WI38 (cell line): ENCODE data around the gene PHTF1.

Experiments
- H3K4me3 ChIP-seq: 2 replicates; pipeline ENCODE4 v1.5.1; 2011; ENCODE audit warnings: low read depth, mild to moderate bottlenecking, control low read depth, low read length
- TF ChIP-seq, protein P1 (sequence below): IDR thresholded peaks from 2 replicates; pipeline ENCODE4 v1.5.1; 2012; ENCODE audit warnings: low read depth, mild to moderate bottlenecking, control low read depth, low read length

Gene PHTF1

DNA sequence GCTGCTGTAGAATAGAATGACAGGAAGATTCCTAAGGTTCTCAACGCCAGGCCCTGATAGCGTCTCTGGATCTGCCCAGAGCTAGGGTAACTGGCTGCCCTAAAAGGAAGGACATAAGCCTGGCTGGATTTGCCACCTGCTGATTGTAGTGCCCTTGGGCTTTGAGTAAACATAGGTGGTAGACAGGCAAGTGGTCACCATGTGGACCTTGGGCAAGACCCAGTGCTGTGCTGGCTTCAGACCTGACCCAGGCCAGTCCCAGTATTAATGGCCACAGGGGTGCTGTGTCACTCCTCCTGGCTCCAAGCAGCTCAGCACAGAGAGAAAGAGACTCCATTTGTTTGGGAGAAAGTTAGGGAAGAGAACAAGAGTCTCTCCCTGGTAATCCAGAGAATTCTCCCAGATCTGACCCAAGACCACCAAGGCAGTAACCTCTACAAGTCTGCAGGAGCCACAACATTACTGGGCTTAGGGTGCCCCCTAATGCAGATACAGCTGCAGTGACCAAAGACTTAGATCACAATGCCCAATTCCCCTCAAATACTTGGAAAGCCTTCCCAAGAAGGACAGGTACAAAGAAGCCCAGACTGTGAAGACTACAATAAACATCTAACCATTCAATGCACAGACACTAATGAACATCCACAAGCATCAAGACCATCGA lies 44.5 kb downstream of the PHTF1 start:
- TF ChIP-seq, protein P1, sequence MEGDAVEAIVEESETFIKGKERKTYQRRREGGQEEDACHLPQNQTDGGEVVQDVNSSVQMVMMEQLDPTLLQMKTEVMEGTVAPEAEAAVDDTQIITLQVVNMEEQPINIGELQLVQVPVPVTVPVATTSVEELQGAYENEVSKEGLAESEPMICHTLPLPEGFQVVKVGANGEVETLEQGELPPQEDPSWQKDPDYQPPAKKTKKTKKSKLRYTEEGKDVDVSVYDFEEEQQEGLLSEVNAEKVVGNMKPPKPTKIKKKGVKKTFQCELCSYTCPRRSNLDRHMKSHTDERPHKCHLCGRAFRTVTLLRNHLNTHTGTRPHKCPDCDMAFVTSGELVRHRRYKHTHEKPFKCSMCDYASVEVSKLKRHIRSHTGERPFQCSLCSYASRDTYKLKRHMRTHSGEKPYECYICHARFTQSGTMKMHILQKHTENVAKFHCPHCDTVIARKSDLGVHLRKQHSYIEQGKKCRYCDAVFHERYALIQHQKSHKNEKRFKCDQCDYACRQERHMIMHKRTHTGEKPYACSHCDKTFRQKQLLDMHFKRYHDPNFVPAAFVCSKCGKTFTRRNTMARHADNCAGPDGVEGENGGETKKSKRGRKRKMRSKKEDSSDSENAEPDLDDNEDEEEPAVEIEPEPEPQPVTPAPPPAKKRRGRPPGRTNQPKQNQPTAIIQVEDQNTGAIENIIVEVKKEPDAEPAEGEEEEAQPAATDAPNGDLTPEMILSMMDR: no peak
- no peak overlapping the region for H3K4me3 ChIP-seq

DNA sequence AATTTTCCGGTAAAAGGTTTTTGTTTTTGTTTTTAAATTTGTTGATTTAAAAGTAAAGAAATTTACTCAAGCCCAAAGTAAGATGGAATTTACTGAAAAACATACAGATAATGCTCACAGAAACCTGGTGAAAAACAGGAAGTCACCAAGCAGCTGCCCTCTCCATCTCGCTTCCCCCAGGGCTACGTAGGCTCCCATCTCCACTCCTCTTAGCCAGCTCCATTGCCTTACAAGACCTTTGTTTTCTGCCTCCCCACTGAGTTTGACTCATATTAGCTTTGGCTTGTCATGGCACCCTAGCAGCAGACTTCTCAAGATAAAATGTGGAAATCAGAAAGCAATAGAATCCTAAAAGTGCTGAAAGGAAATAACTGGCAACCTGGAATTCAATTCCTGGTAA lies 57.9 kb downstream of the PHTF1 start:
- TF ChIP-seq, protein P1: no peak

DNA sequence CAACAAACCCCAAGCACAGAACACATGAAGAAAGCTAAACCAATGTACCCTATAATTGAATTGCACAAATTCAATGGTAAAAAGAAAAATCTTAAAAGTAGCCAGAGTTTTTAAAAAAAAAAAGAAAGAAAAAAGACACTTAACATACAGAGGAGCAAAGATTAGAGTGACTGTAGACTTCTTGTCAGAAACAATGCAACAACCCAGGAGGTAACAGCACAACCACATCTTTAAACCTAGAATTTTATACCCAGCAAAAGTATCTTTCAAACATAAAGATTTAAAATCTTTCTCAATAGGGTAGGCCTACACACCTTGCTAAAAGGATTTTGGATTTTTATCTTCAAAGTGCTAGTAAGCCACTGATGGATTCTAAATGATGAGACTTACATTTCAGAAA lies 64.4 kb downstream of the PHTF1 start:
- TF ChIP-seq, protein P1: no peak
- no peak overlapping the region for H3K4me3 ChIP-seq

More for the DNA sequence above, 57.9 kb downstream of the PHTF1 start:
- H3K4me3 ChIP-seq: no peak overlapping the region

DNA sequence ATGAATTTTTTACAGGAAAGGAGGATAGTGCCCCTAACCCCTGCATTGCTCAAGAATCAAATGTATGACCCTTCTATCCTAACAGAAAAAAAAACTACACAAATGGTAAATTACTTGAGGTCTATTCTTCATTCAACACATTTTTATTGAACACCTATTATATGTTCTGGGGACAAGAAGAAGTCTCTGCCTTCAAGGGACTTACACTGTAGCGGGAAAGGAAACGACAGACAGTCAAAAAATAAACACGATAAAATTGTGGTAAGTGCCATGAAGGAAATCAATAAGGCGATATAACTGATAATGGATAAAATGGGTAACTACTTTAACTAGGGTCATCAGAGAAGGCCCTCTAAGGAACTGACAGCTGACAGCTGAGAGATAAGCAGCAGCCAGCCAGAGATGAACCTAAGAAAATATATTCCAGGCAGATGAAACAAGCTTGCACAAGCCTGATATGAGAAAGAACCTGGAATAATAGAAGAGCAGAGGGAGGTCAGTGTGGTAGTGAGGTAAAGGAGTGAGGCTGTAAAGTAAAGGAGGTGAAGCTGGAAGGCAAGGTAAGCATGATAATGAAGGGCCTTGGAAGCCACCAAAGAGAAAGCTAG lies 66.4 kb downstream of the PHTF1 start:
- no peak overlapping the region for H3K4me3 ChIP-seq
- TF ChIP-seq, protein P1: no peak

DNA sequence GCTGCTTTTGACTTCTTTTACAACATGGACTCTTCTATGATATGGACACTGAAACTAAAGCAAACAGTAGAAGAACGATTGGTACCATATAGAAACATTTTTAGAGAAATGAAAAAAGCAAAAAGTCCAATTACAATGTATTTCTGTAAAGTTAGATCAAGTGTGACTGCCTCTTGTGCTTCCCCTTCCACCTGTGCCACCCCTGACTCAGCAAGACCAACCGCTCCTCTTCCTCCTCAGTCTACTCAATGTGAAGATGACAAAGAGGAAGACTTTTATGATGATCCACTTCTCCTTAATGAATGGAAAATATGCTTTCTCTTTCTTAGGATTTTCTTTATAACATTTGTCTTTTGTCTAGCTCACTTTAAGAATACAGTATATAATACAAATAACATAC lies 66.9 kb downstream of the PHTF1 start:
- H3K4me3 ChIP-seq: no peak overlapping the region
- TF ChIP-seq, protein P1: no peak

DNA sequence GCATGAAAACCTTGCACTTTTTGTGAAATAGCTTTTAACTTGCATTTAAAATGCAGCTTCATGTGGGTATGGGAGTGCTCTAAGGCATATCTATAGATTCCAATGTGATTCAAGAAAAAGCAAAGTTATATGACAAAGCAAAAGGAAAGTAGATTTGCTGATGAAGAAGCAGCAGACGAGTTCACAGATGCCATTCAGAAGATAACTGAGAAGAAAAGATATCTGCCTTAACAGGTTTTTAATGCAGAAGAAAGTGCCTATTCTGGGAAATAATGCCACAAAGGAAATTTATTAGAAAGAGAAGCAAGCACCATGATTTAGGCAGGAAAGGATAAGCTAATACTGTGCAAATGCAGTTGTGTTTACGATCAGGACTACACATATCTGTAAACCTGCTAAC lies 68.1 kb downstream of the PHTF1 start:
- TF ChIP-seq, protein P1: no peak
- H3K4me3 ChIP-seq: no peak overlapping the region

DNA sequence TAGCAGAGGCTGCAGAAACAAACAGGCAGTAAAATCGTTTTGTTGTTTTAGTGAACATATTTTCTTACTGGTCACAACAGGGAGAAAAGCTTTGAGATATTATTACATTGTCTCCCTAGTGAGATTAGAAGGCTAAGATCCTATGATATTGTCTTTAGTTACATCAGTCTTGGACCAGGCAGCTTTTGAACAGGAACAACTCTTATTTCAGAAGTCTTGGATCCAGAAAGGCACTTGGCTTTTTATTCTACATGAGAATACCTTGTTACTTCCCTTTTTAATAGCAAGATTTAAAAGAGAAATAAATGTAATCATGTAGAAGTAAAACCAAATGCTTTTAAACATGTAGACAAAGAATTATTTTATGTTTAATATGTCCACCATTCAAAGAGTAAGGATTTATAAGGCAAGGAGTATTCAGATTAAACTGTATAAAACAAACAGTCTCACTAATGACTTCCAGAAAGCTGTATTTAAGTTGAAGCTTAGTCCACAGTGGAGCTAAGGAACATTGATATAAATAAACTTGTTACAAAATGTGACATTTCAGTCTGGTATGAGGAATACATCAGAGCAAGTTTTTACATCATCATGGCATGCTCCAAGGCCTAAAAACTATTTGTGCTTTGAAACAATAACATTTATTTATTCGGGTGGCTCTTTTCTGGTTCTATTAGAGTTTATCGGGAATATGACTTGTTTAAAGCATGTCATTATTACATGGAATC lies 72.2 kb downstream of the PHTF1 start:
- no peak overlapping the region for H3K4me3 ChIP-seq
- TF ChIP-seq, protein P1: no peak
